Stimulated activated CD8-positive, alpha-beta memory T cell treated with anti-CD3 and anti-CD28 coated beads, Interleukin-7, amount 100 ng/mL, for 24 hours (primary cell): Measurements from ENCODE around the gene SFTPA1.
"Not testable (repeated sequence)": the region's sequence is repeated elsewhere in the genome, so short reads cannot be mapped to it uniquely, and the experiment has no call there.

Experiments used
- DNase-seq: peaks from one replicate; pipeline ENCODE4 v3.0.0-alpha.2; 2020; ENCODE audit warnings: low read depth

The SFTPA1 gene

GRCh38 chr10:79611193-79611976 is 646 bp downstream of the SFTPA1 start:
- not testable (repeated sequence) for DNase-seq

- no peak for DNase-seq
These were observed 4.8 kb downstream of the SFTPA1 start for GRCh38 chr10:79615577-79615976.

- no peak for DNase-seq
These were observed 5.4 kb downstream of the SFTPA1 start for GRCh38 chr10:79616164-79616563.

- not testable (repeated sequence) for DNase-seq
These were observed 12.9 kb downstream of the SFTPA1 start for GRCh38 chr10:79623663-79624062.

GRCh38 chr10:79627075-79627474 is 16.3 kb downstream of the SFTPA1 start:
- DNase-seq, result no peak

GRCh38 chr10:79628083-79628482 is 17.3 kb downstream of the SFTPA1 start:
- no peak for DNase-seq

- no peak for DNase-seq
These were observed 18.5 kb downstream of the SFTPA1 start for GRCh38 chr10:79628988-79629954.

GRCh38 chr10:79629955-79630327 is 19.2 kb downstream of the SFTPA1 start:
- no peak for DNase-seq

GRCh38 chr10:79636654-79637199 is 26.0 kb downstream of the SFTPA1 start:
- not testable (repeated sequence) for DNase-seq

GRCh38 chr10:79638318-79638717 is 27.6 kb downstream of the SFTPA1 start:
- no peak for DNase-seq

- not testable (repeated sequence) for DNase-seq
These were observed 42.0 kb downstream of the SFTPA1 start for GRCh38 chr10:79652695-79653094.

GRCh38 chr10:79663287-79663686 is 52.5 kb downstream of the SFTPA1 start:
- DNase-seq, result not testable (repeated sequence)

- not testable (repeated sequence) for DNase-seq
These were observed 53.9 kb downstream of the SFTPA1 start for GRCh38 chr10:79664686-79665085.
